Right lobe of liver (tissue), 6 donors: ENCODE measurements around the gene AGT. TPM values are rescaled to one million over a fixed set of nuclear protein-coding genes. Genes with fewer than 3 reads are reported as not detected.
"Not testable (repeated sequence)": the region's sequence is repeated elsewhere in the genome, so short reads cannot be mapped to it uniquely, and the experiment has no call there.

Experiments used
- ATAC-seq, 4 donors: fragments of 200-7000 bp; cut with Tn5 transposase; one replicate each; pipeline ENCODE4 v1.9.1; 2020; ENCODE audit warnings: mild to moderate bottlenecking in 4 of 4, moderate library complexity in 4 of 4
- DNase-seq, 3 donors: peaks; one replicate each; pipeline ENCODE4 v3.0.0-alpha.2; 2020
- H3K27ac ChIP-seq, 3 donors: fragments of 200-600 bp; one replicate each; pipeline ENCODE4 v1.8.0; 2022
- H3K27me3 ChIP-seq, 2 donors: fragments of 200-600 bp; one replicate each; pipeline ENCODE4 v1.8.0; 2022
- H3K36me3 ChIP-seq, 4 donors: fragments of 200-600 bp; sonication (generic) in 1 of 4; one replicate each; pipeline versions ENCODE4 v1.5.1 to v1.8.0; 2017 to 2022; ENCODE audit warnings: control low read depth in 1 of 4
- H3K4me1 ChIP-seq, 4 donors: fragments of 200-600 bp; sonication (generic) in 1 of 4; one replicate each; pipeline versions ENCODE4 v1.5.1 to v1.8.0; 2017 to 2022; ENCODE audit warnings: control low read depth in 1 of 4
- H3K4me3 ChIP-seq, 3 donors: fragments of 200-600 bp; one replicate each; pipeline ENCODE4 v1.8.0; 2022
- H3K9me3 ChIP-seq, 4 donors: fragments of 200-600 bp; sonication (generic) in 1 of 4; one replicate each; pipeline versions ENCODE4 v1.5.1 to v1.8.0; 2017 to 2022; ENCODE audit warnings: control low read depth in 1 of 4
- CTCF ChIP-seq, 4 donors: fragments of 200-600 bp in 3 of 4; fragments of 450-650 bp in 1 of 4; IDR thresholded peaks; one replicate each; pipeline versions ENCODE4 v1.5.1 to v1.8.0; 2016 to 2022; ENCODE audit warnings: antibody characterized with exemption in 4 of 4, mild to moderate bottlenecking in 2 of 4
- POLR2A ChIP-seq: fragments of 450-650 bp; IDR thresholded peaks from one replicate; pipeline ENCODE4 v1.6.1; 2017; ENCODE audit warnings: antibody characterized with exemption, mild to moderate bottlenecking
- WGBS: methylation state at CpG from one replicate; pipeline ENCODE4 v1.1.6; 2018; ENCODE audit warnings: low coverage, low lambda C conversion rate; ENCODE audit not compliant: insufficient coverage; ENCODE audit errors: missing lambda C conversion rate; 5-methylcytosine and 5-hydroxymethylcytosine counted together
- intact Hi-C, 2 donors: fragments of 100-400 bp; cut with DNase I; formaldehyde crosslinking; loops; one replicate each; pipeline versions ENCODE4 v1.11.2 to v1.14.1; 2022
- total RNA-seq, 6 experiments: library from RNA; depleted of rRNA in 2 of 6; stranded (reverse); fragments of >200 nt in 2 of 6; fragmentation: NEBNext Ultra II Directional in 3 of 6; extraction: Animal tissue kit (Norgen Biotek cat#: 25700) in 3 of 6; gene quantifications; one replicate each; pipeline versions ENCODE4 v1.1.0 to v1.2.4, GENCODE V29; 2016 to 2023
- donor health status: DM: no; HTN: yes; CAD: no.
- donor health status: DM: no; HTN: no; CAD: no.
- donor health status: DM: no; HTN: no; CAD: no.
- donor health status: DM: no; HTN: yes; CAD: no.
- donor health status: DM: no; HTN: yes; CAD: no.

Gene AGT
- total RNA-seq, 6 experiments from 2014 or later = 1,076 to 2,346 (median 1,911) TPM

- ATAC-seq = no peak
- Histone ChIP-seq H3K27ac (no peak overlapping the region), H3K36me3 (peaks cover 0 to 52% (median 17%) of the 10 kb centered on the region in 4 donors), H3K4me1 (no peaks in the 10 kb centered on the region), H3K4me3 (no peak overlapping the region), H3K9me3 (no peaks in the 10 kb centered on the region), H3K27me3 (no peaks in the 10 kb centered on the region)
- intact Hi-C loops = no loop called here
- no peak for TF ChIP-seq POLR2A
- no peak for TF ChIP-seq CTCF (IDR thresholded peaks at IDR 0.05)
- no peak for DNase-seq
- WGBS = 64% methylated on average over 4 of the region's 4 CpGs
Observed at GRCh38 chr1:230661976-230662375, 51.9 kb downstream of the AGT start.

GRCh38 chr1:230658691-230659090 is 55.2 kb downstream of the AGT start:
- intact Hi-C loops = no loop called here
- no peaks in the 10 kb centered on the region for H3K27me3 ChIP-seq
- H3K27ac ChIP-seq = no peak overlapping the region
- no peaks in the 10 kb centered on the region for H3K9me3 ChIP-seq
- no peak overlapping the region for H3K4me3 ChIP-seq
- DNase-seq (no peak), ATAC-seq (no peak)
- WGBS = 92% methylated on average over 2 of the region's 2 CpGs
- H3K4me1 ChIP-seq = no peaks in the 10 kb centered on the region
- no peak for TF ChIP-seq CTCF (IDR thresholded peaks at IDR 0.05)
- TF ChIP-seq POLR2A = no peak
- H3K36me3 ChIP-seq = peaks cover 0 to 22% (median 8%) of the 10 kb centered on the region in 4 donors

GRCh38 chr1:230658103-230658502 is 55.8 kb downstream of the AGT start:
- no CpG with 5 or more reads among the region's 1 CpG for WGBS
- peaks cover 0 to 17% (median 8%) of the 10 kb centered on the region in 4 donors for H3K36me3 ChIP-seq
- H3K4me3 ChIP-seq, H3K27ac ChIP-seq, H3K27me3 ChIP-seq, H3K9me3 ChIP-seq, DNase-seq, H3K4me1 ChIP-seq, ATAC-seq, intact Hi-C loops: not testable (repeated sequence)

- H3K27ac ChIP-seq, ATAC-seq, H3K4me3 ChIP-seq, H3K4me1 ChIP-seq, H3K9me3 ChIP-seq, H3K27me3 ChIP-seq, DNase-seq, intact Hi-C loops: not testable (repeated sequence)
- WGBS = 73% methylated on average over 1 of the region's 1 CpG
- peaks cover 0 to 17% (median 7%) of the 10 kb centered on the region in 4 donors for H3K36me3 ChIP-seq
Observed at GRCh38 chr1:230656719-230657118, 57.2 kb downstream of the AGT start.

Other genes starting within 250 kb of the AGT start
- gene COG2, start 71.6 kb downstream of the AGT start, total RNA-seq = 10 to 100 TPM in 4 of 6 experiments, 1 to 10 TPM in 2; 9.0 to 18.7 (median 13.0) TPM
- gene CAPN9, start 33.3 kb upstream of the AGT start, total RNA-seq = not detected
- gene C1orf198, start 154.4 kb upstream of the AGT start, total RNA-seq = 10 to 100 TPM in 3 of 6 experiments, 1 to 10 TPM in 3; 4.2 to 33.7 (median 17.2) TPM